Measurements from ENCODE around the gene TBC1D5. TPM values are rescaled to one million over a fixed set of nuclear protein-coding genes. Genes with fewer than 3 reads are reported as not detected.

The TBC1D5 gene
- total and polyA plus RNA-seq, 8 donors, result 47.4 to 74.8 (median 55.3) TPM

- Histone ChIP-seq H3K9me3 (peaks cover 0 to 17% of the 10 kb centered on the region in 2 donors), H3K4me1 (no peaks in the 10 kb centered on the region), H3K36me3 (peaks cover 0 to 19% of the 10 kb centered on the region in 2 donors), H3K27me3 (no peaks in the 10 kb centered on the region), H3K27ac (no peak overlapping the region), H3K4me3 (no peak overlapping the region)
- intact Hi-C loops (cut with DNase I), result no loop called here
- TF ChIP-seq, protein P1, sequence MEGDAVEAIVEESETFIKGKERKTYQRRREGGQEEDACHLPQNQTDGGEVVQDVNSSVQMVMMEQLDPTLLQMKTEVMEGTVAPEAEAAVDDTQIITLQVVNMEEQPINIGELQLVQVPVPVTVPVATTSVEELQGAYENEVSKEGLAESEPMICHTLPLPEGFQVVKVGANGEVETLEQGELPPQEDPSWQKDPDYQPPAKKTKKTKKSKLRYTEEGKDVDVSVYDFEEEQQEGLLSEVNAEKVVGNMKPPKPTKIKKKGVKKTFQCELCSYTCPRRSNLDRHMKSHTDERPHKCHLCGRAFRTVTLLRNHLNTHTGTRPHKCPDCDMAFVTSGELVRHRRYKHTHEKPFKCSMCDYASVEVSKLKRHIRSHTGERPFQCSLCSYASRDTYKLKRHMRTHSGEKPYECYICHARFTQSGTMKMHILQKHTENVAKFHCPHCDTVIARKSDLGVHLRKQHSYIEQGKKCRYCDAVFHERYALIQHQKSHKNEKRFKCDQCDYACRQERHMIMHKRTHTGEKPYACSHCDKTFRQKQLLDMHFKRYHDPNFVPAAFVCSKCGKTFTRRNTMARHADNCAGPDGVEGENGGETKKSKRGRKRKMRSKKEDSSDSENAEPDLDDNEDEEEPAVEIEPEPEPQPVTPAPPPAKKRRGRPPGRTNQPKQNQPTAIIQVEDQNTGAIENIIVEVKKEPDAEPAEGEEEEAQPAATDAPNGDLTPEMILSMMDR (IDR thresholded peaks at IDR 0.05), result no peak
- no peak for ATAC-seq
- DNase-seq, result no peak
These were observed 535.4 kb downstream of the TBC1D5 start for GRCh38 chr3:17207019-17207418.

GRCh38 chr3:17204049-17204650, 538.3 kb downstream of the TBC1D5 start:
- no peak for ATAC-seq
- DNase-seq, result no peak
- H3K4me1 ChIP-seq, result no peaks in the 10 kb centered on the region
- peaks cover 0 to 21% of the 10 kb centered on the region in 2 donors for H3K9me3 ChIP-seq
- intact Hi-C loops (cut with DNase I), result no loop called here
- H3K4me3 ChIP-seq, result no peak overlapping the region
- no peak overlapping the region for H3K27ac ChIP-seq
- TF ChIP-seq, protein P1 (IDR thresholded peaks at IDR 0.05), result no peak
- H3K27me3 ChIP-seq, result no peaks in the 10 kb centered on the region
- H3K36me3 ChIP-seq, result peaks cover 0 to 28% of the 10 kb centered on the region in 2 donors

DNA sequence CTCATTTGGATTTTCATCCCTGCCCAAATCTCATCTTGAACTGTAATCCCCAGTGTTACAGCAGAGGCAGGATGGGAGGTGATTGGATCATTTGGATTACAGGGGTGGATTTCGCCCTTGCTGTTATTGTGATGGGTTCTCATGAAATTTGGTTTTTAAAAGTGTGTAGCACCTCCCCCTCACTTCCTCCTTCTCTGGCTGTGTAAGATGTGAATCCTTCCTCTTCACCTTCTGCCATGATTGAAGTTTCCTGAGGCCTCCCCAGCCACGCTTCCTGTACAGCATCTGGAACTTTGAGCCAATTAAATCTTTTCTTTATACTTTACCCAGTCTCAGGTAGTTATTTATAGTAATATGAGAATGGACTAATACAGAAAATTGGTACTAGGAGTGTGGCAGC, 540.9 kb downstream of the TBC1D5 start:
- intact Hi-C loops (cut with DNase I), result no loop called here
- no peaks in the 10 kb centered on the region for H3K4me1 ChIP-seq
- H3K4me3 ChIP-seq, result no peak overlapping the region
- peaks cover 0 to 21% of the 10 kb centered on the region in 2 donors for H3K9me3 ChIP-seq
- peaks cover 0 to 33% of the 10 kb centered on the region in 2 donors for H3K36me3 ChIP-seq
- TF ChIP-seq, protein P1 (IDR thresholded peaks at IDR 0.05), result no peak
- DNase-seq (no peak), ATAC-seq (no peak)
- no peaks in the 10 kb centered on the region for H3K27me3 ChIP-seq
- no peak overlapping the region for H3K27ac ChIP-seq

DNA sequence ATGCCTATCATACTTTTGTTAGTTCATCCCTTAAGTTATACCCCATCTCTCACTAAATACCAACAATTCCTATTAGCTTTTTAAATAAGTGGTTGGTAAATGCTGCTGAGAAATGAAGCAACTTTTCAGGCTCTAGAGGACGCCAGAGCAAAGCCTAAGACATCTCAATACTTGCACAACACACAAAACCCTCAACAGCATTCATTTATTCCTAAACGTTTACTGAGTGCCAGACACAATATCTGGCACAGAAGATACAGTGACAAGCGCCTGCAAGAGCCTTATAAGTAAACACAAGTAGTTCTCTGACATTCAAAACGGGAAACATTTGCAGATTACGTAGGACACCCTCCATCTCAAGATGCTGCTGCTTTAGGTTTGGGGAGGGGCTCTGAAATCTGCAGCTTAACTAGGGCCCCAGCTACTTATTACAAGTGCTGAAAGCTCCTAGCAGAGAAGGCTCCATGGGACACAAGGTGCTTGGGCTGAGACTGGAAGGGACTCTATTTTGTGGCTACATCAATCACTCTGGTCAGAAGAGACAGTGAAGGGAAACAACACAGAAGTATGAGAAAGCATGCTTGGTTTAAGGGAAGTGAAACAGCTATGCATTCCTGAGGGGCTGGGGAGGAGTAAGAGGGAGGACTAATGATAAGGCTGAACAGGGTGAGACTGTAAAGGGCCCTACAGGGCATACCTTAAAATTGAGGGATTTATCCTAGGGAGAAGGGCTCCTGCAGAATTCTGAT, 546.4 kb downstream of the TBC1D5 start:
- Histone ChIP-seq H3K4me1 (peaks cover 9 to 19% of the 10 kb centered on the region in 2 donors), H3K36me3 (peaks cover 0 to 4% of the 10 kb centered on the region in 2 donors), H3K9me3 (no peaks in the 10 kb centered on the region), H3K27ac (no peak overlapping the region), H3K27me3 (no peaks in the 10 kb centered on the region), H3K4me3 (no peak overlapping the region)
- TF ChIP-seq, protein P1 (IDR thresholded peaks at IDR 0.05), result peak in 1 of 2 donors; percentile 21
- DNase-seq (peak in 1 of 4 donors; percentile 59), ATAC-seq (peak; percentile 79)
- intact Hi-C loops (cut with DNase I), result no loop called here

- Histone ChIP-seq H3K27ac (no peak overlapping the region), H3K36me3 (peaks cover 0 to 4% of the 10 kb centered on the region in 2 donors), H3K4me1 (peaks cover 9 to 25% of the 10 kb centered on the region in 2 donors), H3K9me3 (no peaks in the 10 kb centered on the region), H3K27me3 (no peaks in the 10 kb centered on the region), H3K4me3 (no peak overlapping the region)
- TF ChIP-seq, protein P1 (IDR thresholded peaks at IDR 0.05), result no peak
- intact Hi-C loops (cut with DNase I), result no loop called here
- DNase-seq, result peak in 2 of 4 donors; percentile 37 to 49
- ATAC-seq, result peak; percentile 22
These were observed 547.2 kb downstream of the TBC1D5 start for GRCh38 chr3:17195192-17195611.
